Spleen (tissue), 7 donors: ENCODE data around the gene SWSAP1.

Experiments
- POLR2A ChIP-seq, 3 donors: fragments of 450-650 bp; IDR thresholded peaks; one replicate each; pipeline ENCODE4 v1.5.1; 2017; ENCODE audit warnings: antibody characterized with exemption in 3 of 3, mild to moderate bottlenecking in 1 of 3
- POLR2AphosphoS5 ChIP-seq, 3 donors: sonication (generic); formaldehyde crosslinking; IDR thresholded peaks; one replicate each; pipeline ENCODE4 v1.5.1; 2017; ENCODE audit warnings: antibody characterized with exemption in 3 of 3
- TF ChIP-seq, protein P1 (sequence below), 11 experiments: fragments of 200-600 bp in 7 of 11; fragments of 450-650 bp in 4 of 11; sonication (generic) in 4 of 11; IDR thresholded peaks in 8 of 11; conservative IDR thresholded peaks in 3 of 11; 1 replicate in 7 of 11; 2 replicates in 4 of 11; pipeline versions ENCODE4 v1.4.0 to v1.8.0; 2016 to 2021; ENCODE audit warnings: antibody characterized with exemption in 11 of 11, inconsistent platforms in 4 of 11, mild to moderate bottlenecking in 1 of 11
- donor health status: DM: no; HTN: no; CAD: no; lungs with moderate emphysema.
- donor health status: DM: no; HTN: no; CAD: no.
- donor health status: DM: no; HTN: no; CAD: no.

GRCh38 chr19:11378319-11379189, 4.1 kb downstream of the SWSAP1 start:
- TF ChIP-seq, protein P1, sequence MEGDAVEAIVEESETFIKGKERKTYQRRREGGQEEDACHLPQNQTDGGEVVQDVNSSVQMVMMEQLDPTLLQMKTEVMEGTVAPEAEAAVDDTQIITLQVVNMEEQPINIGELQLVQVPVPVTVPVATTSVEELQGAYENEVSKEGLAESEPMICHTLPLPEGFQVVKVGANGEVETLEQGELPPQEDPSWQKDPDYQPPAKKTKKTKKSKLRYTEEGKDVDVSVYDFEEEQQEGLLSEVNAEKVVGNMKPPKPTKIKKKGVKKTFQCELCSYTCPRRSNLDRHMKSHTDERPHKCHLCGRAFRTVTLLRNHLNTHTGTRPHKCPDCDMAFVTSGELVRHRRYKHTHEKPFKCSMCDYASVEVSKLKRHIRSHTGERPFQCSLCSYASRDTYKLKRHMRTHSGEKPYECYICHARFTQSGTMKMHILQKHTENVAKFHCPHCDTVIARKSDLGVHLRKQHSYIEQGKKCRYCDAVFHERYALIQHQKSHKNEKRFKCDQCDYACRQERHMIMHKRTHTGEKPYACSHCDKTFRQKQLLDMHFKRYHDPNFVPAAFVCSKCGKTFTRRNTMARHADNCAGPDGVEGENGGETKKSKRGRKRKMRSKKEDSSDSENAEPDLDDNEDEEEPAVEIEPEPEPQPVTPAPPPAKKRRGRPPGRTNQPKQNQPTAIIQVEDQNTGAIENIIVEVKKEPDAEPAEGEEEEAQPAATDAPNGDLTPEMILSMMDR (IDR thresholded peaks at IDR 0.05 in 8 of 11, conservative IDR thresholded peaks at IDR 0.05 in 3 of 11), result peak; percentile 21 to 71 (median 58)
- TF ChIP-seq POLR2AphosphoS5 (IDR thresholded peaks at IDR 0.05) (peak; percentile 9 to 61 (median 51)), POLR2A (IDR thresholded peaks at IDR 0.05) (no peak)
